ENCODE results near the gene FAAP20.

Gene FAAP20

DNA sequence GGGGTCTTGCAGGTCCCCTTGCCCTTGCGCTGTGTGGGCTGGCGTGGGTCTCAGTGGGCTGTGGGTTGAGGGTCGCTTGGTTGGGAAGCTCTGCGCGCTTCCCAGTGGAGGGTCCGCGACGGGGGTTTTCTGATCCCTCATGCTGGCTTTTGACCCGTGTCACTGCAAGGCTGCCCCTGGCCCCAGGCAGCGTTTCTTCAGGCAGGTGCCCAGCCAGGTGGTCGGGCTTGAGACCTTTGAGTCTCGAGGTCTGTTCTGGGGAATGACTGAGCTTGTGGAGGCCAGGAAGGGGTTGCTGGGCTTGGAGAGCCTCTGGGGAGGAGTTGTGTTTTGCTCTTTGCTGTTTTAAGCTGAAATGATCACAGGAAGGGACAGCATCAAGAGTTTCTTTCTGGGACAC, 38.9 kb upstream of the FAAP20 start:
- DNase-seq (ENCODE audit: low read depth): no peak

DNA sequence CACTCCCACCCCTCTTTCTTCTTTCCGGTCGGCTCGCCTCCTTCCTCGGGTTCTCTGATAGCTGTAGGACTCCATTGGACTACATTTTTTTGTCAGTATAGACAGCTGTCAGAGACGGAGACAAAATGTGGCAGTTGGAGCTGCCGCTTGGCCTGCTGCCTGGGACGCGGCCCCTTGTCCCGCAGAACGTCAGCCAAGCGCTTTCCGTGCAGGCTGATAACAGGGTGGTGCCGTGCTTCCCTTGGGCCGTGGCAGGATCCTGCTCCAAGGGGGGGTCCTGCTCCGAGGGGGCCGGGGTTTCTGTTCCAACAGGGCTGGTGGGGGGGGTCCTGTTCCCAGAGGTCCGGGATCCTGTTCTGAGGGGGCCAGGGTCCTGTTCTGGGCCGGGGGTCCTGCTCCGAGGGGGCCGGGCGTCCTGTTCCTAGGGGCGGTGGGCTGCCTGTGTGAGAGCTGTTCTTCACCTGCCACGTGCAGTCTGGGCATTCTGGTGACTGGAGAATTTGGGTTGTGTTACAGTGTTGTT, 38.4 kb upstream of the FAAP20 start:
- H3K4me3 ChIP-seq (ENCODE audit: low read depth, low read length): no peak overlapping the region
- TF ChIP-seq, protein P1, sequence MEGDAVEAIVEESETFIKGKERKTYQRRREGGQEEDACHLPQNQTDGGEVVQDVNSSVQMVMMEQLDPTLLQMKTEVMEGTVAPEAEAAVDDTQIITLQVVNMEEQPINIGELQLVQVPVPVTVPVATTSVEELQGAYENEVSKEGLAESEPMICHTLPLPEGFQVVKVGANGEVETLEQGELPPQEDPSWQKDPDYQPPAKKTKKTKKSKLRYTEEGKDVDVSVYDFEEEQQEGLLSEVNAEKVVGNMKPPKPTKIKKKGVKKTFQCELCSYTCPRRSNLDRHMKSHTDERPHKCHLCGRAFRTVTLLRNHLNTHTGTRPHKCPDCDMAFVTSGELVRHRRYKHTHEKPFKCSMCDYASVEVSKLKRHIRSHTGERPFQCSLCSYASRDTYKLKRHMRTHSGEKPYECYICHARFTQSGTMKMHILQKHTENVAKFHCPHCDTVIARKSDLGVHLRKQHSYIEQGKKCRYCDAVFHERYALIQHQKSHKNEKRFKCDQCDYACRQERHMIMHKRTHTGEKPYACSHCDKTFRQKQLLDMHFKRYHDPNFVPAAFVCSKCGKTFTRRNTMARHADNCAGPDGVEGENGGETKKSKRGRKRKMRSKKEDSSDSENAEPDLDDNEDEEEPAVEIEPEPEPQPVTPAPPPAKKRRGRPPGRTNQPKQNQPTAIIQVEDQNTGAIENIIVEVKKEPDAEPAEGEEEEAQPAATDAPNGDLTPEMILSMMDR (IDR thresholded peaks at IDR 0.05; ENCODE audit: low read depth, low read length, missing control alignments): no peak

More for the DNA sequence above, 38.9 kb upstream of the FAAP20 start:
- TF ChIP-seq, protein P1 (IDR thresholded peaks at IDR 0.05; ENCODE audit: low read depth, low read length, missing control alignments): no peak
- H3K4me3 ChIP-seq (ENCODE audit: low read depth, low read length): no peak overlapping the region

DNA sequence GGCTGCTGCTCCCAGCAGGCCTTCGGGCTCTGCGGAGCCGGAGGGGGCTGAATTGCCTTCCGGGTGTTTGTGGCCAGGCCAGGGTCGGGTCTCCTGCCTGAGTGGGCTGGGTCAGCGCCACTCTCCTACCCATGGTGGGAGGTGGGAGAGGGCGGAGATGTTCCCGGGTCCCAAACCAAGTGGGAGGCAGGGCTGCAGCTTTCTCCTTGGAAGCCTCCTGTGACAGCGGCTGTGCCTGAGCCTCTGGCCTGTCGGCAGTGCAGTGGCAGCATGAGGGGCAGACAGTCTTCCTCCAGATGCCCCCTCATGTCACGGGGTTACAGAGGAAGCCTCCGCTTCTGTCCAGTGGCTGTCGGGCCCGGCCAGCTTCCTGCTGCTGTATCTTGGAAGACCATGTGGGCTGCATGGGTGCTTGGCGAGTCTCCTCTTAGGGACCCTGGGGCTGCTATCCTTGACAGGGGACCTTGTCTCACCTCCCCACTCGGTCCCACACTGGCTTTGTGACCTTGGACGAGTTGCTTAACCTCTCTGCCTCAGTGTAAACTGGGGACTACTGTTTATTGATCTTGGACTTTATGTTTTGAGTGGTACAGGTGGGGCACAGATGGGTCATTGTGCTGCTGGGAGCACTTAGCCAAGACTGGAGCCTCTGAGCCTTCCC, 37.8 kb upstream of the FAAP20 start:
- TF ChIP-seq, protein P1 (IDR thresholded peaks at IDR 0.05; ENCODE audit: low read depth, low read length, missing control alignments): no peak
- DNase-seq (ENCODE audit: low read depth): no peak
- no peak overlapping the region for H3K4me3 ChIP-seq (ENCODE audit: low read depth, low read length)

More for the DNA sequence above, 38.4 kb upstream of the FAAP20 start:
- no peak for DNase-seq (ENCODE audit: low read depth)

DNA sequence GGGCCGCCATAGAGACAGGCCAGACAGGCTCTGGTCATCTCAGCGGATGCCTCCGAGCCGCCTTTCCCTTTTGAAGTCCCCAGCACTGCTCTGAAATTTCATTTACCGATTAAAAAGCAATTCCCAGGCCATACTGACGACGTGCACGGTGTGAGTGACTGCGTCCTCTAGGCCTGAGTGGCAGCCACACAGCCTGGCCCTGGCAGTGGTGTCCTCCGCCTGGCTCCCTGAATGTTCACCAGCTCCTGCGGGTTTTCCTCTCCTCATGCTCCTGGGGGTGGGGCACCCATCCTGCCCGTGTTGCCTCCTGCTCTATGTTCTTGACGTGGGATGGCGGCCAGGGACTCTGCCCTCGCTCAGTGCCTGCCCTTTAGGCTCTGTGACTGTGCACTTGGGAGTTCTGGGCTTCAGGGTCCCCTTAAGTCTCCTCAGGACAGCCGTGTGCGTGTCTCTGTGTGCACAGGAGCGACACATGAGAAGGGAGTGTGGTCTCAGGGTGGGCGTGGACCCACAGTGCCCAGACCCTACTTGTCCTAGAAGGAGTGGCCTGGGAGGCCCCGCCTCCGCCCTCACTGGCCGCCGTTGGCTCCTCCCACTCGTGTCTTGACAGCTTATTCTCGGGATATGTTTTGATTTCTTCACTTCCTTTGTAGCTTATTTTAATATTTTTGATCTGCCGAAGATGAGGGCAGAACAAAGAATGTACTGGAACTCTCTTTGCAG, 37.1 kb upstream of the FAAP20 start:
- no peak overlapping the region for H3K4me3 ChIP-seq (ENCODE audit: low read depth, low read length)
- no peak for DNase-seq (ENCODE audit: low read depth)
- TF ChIP-seq, protein P1 (IDR thresholded peaks at IDR 0.05; ENCODE audit: low read depth, low read length, missing control alignments): no peak

DNA sequence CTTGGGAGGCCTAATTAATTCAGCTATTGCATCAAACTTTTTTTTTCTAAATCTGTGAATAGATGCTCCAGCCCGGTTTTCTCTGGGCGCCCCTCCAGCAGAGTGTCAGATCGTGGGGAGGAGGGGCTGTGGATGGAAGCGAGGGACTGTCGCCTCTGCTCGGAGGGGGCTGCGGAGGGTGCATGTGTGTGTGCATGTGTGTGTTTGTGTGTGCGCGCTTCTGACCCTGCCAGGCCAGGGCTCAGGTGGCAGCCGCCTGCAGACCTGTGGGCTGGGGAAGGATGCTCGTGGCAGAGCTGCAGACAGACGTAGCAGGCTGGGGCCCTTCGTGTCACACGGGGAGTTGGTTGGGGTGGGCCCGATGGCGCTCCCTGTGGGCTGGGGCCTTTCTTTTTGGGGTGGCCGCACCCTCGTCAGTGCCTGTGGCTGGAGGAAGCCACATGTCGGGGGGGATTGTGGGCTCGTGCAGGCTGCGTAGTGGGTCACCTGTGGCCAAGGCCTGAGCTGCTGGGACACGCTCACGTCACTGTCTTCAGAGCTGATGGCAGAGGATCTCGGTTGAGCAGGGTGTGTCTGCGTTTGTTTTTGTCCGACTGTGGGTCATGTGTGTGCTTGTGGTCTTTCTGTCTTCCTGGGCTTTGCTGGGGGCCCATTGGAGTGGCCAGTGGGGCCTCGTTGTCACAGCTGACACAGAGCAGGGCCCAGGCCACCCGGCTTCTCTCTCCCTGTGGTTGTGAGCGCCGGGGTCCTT, 36.4 kb upstream of the FAAP20 start:
- no peak for DNase-seq (ENCODE audit: low read depth)

More for the DNA sequence above, 36.4 kb upstream of the FAAP20 start:
- H3K4me3 ChIP-seq (ENCODE audit: low read depth, low read length): peak overlapping the region; percentile 15
- TF ChIP-seq, protein P1 (IDR thresholded peaks at IDR 0.05; ENCODE audit: low read depth, low read length, missing control alignments): no peak

Data from GM12864 (cell line).